A549 (cell line): ENCODE results near the gene HSF2BP. TPM values are rescaled to one million over a fixed set of nuclear protein-coding genes. Genes with fewer than 3 reads are reported as not detected.
"Not testable (repeated sequence)": the region's sequence is repeated elsewhere in the genome, so short reads cannot be mapped to it uniquely, and the experiment has no call there.

Experiments used
- ATAC-seq, 2 experiments: fragments of 200-7000 bp in 1 of 2; fragments of >200 bp in 1 of 2; cut with Nextera tagmentation in 1 of 2; cut with Tn5 transposase in 1 of 2; 3 replicates each; pipeline versions ENCODE4 v1.8.0 to v1.9.1; 2018 to 2020; ENCODE audit warnings: mild to moderate bottlenecking in 1 of 2, moderate library complexity in 1 of 2
- CTCF ChIA-PET: fragments of 300-600 bp; sonication (Branson Sonifier 250); formaldehyde crosslinking; extraction: SDS; loops from one replicate; lab custom pipeline; 2021; ENCODE audit warnings: antibody characterized with exemption, inconsistent platforms; lab: Yijun Ruan, JAX
- POLR2A ChIA-PET: fragments of 350-600 bp; formaldehyde crosslinking; extraction: SDS; loops from one replicate; lab custom pipeline; 2021; ENCODE audit warnings: antibody characterized with exemption, inconsistent platforms; lab: Yijun Ruan, JAX
- DNase-seq, 2 experiments: peaks; one replicate each; pipeline versions ENCODE4 v3.0.0 to v3.0.0-alpha.2; 2011 to 2016; ENCODE audit warnings: low read depth in 1 of 2, low spot score in 1 of 2
- FAIRE-seq: peaks from 2 replicates; lab custom pipeline; 2011; peaks lifted over from hg19 to GRCh38; lab: Jason Lieb, UNC
- H3K27ac ChIP-seq, 2 experiments: fragments of >200 bp; sonication (Bioruptor Twin); formaldehyde crosslinking; 3 replicates each; pipeline ENCODE4 v1.5.1; 2016 to 2017
- H3K4me1 ChIP-seq: fragments of >200 bp; sonication (Bioruptor Twin); formaldehyde crosslinking; 3 replicates; pipeline ENCODE4 v1.6.1; 2016
- H3K4me2 ChIP-seq: fragments of >200 bp; sonication (Bioruptor Twin); formaldehyde crosslinking; 3 replicates; pipeline ENCODE4 v1.6.1; 2016
- H3K4me3 ChIP-seq: fragments of >200 bp; sonication (Bioruptor Twin); formaldehyde crosslinking; 3 replicates; pipeline ENCODE4 v1.5.1; 2016
- H3K9me3 ChIP-seq: fragments of >200 bp; sonication (Bioruptor Twin); formaldehyde crosslinking; 3 replicates; pipeline ENCODE4 v1.6.1; 2016
- CEBPB ChIP-seq, 2 experiments: fragments of >200 bp in 1 of 2; sonication (Bioruptor Twin) in 1 of 2; formaldehyde crosslinking in 1 of 2; IDR thresholded peaks; 2 replicates each; pipeline ENCODE4 v1.6.1; 2012 to 2016
- EHF ChIP-seq: fragments of 250-450 bp; sonication (Bioruptor Pico); IDR thresholded peaks from 2 replicates; pipeline ENCODE4 v1.5.0; 2020; ENCODE audit warnings: mild to moderate bottlenecking
- FOSB ChIP-seq: fragments of 250-450 bp; sonication (Bioruptor Pico); IDR thresholded peaks from 2 replicates; pipeline ENCODE4 v1.5.0; 2020; ENCODE audit warnings: mild to moderate bottlenecking, moderate library complexity
- HOXB13 ChIP-seq: fragments of 250-450 bp; sonication (Bioruptor Pico); IDR thresholded peaks from 2 replicates; pipeline ENCODE4 v1.5.0; 2020; ENCODE audit warnings: low read depth, mild to moderate bottlenecking, moderate library complexity
- JUNB ChIP-seq: fragments of >200 bp; sonication (Bioruptor Twin); formaldehyde crosslinking; IDR thresholded peaks from 2 replicates; pipeline ENCODE4 v1.6.1; 2016
- KDM1A ChIP-seq: fragments of 200-600 bp; sonication (generic); IDR thresholded peaks from 2 replicates; pipeline ENCODE4 v1.6.1; 2016; ENCODE audit warnings: low read depth, mild to moderate bottlenecking
- MAFK ChIP-seq: fragments of 450-650 bp; IDR thresholded peaks from 2 replicates; pipeline ENCODE4 v1.6.1; 2014; ENCODE audit not compliant: partially characterized antibody
- MAZ ChIP-seq: fragments of 150-350 bp; IDR thresholded peaks from 2 replicates; pipeline ENCODE4 v1.6.1; 2014; ENCODE audit warnings: antibody characterized with exemption, low read depth, low read length, borderline replicate concordance
- MYC ChIP-seq: IDR thresholded peaks from 2 replicates; pipeline ENCODE4 v1.6.1; 2012; ENCODE audit warnings: mild to moderate bottlenecking, inconsistent platforms, low read length, improper control_type of control experiment, borderline replicate concordance
- NPAS2 ChIP-seq: fragments of 250-450 bp; sonication (Bioruptor Pico); IDR thresholded peaks from 2 replicates; pipeline ENCODE4 v1.8.0; 2022; ENCODE audit warnings: mild to moderate bottlenecking, moderate library complexity, borderline replicate concordance
- NR3C1 ChIP-seq: fragments of >200 bp; sonication (Bioruptor Twin); formaldehyde crosslinking; IDR thresholded peaks from 3 replicates; pipeline ENCODE4 v1.6.1; 2017
- PHF8 ChIP-seq: fragments of 200-600 bp; sonication (generic); IDR thresholded peaks from 2 replicates; pipeline ENCODE4 v1.6.1; 2016; ENCODE audit warnings: low read depth, mild to moderate bottlenecking, antibody characterized with exemption, moderate library complexity, borderline replicate concordance
- POLR2A ChIP-seq: IDR thresholded peaks from 2 replicates; pipeline ENCODE4 v1.6.1; 2012; ENCODE audit warnings: mild to moderate bottlenecking, low read length
- POLR2AphosphoS2 ChIP-seq: conservative IDR thresholded peaks from 2 replicates; pipeline ENCODE4 v1.6.1; 2012; ENCODE audit warnings: low read length, improper control_type of control experiment, inconsistent platforms
- RARB ChIP-seq: fragments of 250-450 bp; sonication (Bioruptor Pico); IDR thresholded peaks from 2 replicates; pipeline ENCODE4 v1.8.0; 2021; ENCODE audit warnings: mild to moderate bottlenecking, moderate library complexity
- RCOR1 ChIP-seq: fragments of 150-350 bp; IDR thresholded peaks from 2 replicates; pipeline ENCODE4 v1.6.1; 2014; ENCODE audit warnings: antibody characterized with exemption, low read length, low read depth
- RFX5 ChIP-seq: fragments of 450-650 bp; IDR thresholded peaks from 2 replicates; pipeline ENCODE4 v1.7.1; 2014; ENCODE audit warnings: antibody characterized with exemption, mild to moderate bottlenecking, moderate library complexity
- RNF2 ChIP-seq: fragments of 200-600 bp; sonication (generic); IDR thresholded peaks from 2 replicates; pipeline ENCODE4 v1.6.1; 2016; ENCODE audit warnings: low read depth, mild to moderate bottlenecking, antibody characterized with exemption, moderate library complexity, borderline replicate concordance
- ZNF302 ChIP-seq: fragments of 250-450 bp; sonication (Bioruptor Pico); IDR thresholded peaks from 2 replicates; pipeline ENCODE4 v1.9.0; 2021; ENCODE audit warnings: inconsistent platforms, mild to moderate bottlenecking, moderate library complexity
- WGBS: methylation state at CpG from one replicate; pipeline ENCODE4 v1.1.6; 2017; ENCODE audit errors: missing lambda C conversion rate; 5-methylcytosine and 5-hydroxymethylcytosine counted together
- polyA plus RNA-seq, 4 experiments: library from polyadenylated mRNA; depleted of rRNA in 3 of 4; stranded (reverse); fragments of >200 nt; fragmentation: RNase III in 1 of 4; extraction: RNeasy Plus Mini Kit Qiagen cat#74134 plus additional on column Dnase treatment in 1 of 4; gene quantifications; 2 replicates in 3 of 4; 3 replicates in 1 of 4; pipeline ENCODE4 v1.2.3, GENCODE V29; 2011 to 2017
- TF ChIP-seq, protein P1 (sequence below): fragments of 250-450 bp; sonication (Bioruptor Pico); IDR thresholded peaks from 2 replicates; pipeline ENCODE4 v1.5.0; 2020; ENCODE audit warnings: low read depth, mild to moderate bottlenecking, moderate library complexity
- TF ChIP-seq, protein P2 (sequence below): IDR thresholded peaks from 2 replicates; pipeline ENCODE4 v1.6.1; 2012
- TF ChIP-seq, protein P3 (sequence below): IDR thresholded peaks from 2 replicates; pipeline ENCODE4 v1.6.1; 2012; ENCODE audit warnings: low read depth, borderline replicate concordance
- TF ChIP-seq, protein P4 (sequence below): fragments of 450-650 bp; IDR thresholded peaks from 2 replicates; pipeline ENCODE4 v1.6.1; 2014; ENCODE audit warnings: antibody characterized with exemption
- TF ChIP-seq, protein P5 (sequence below): fragments of >200 bp; sonication (Bioruptor Twin); formaldehyde crosslinking; IDR thresholded peaks from 2 replicates; pipeline ENCODE4 v1.6.1; 2016

Gene HSF2BP
- polyA plus RNA-seq, 2 of the 4 experiments (the other 2 are of a cell fraction): 1.7 to 3.1 TPM

DNA sequence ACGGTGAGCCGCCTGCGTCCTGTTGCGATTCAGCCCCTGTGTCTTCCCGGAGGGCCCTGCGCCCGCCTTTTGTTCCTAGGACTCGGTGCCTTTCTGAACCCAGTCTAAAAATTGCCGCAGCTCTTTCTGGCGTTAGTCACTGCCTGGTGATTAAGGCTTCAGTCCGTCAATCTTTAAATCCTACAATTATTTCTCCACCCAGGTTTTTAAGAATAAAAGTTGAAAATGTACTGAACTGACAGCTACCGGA is 43.4 kb upstream of the HSF2BP start:
- no peak for TF ChIP-seq POLR2A
- TF ChIP-seq, protein P1, sequence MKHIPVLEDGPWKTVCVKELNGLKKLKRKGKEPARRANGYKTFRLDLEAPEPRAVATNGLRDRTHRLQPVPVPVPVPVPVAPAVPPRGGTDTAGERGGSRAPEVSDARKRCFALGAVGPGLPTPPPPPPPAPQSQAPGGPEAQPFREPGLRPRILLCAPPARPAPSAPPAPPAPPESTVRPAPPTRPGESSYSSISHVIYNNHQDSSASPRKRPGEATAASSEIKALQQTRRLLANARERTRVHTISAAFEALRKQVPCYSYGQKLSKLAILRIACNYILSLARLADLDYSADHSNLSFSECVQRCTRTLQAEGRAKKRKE: no peak
- TF ChIP-seq, all 56 proteins: peak for 0
- no peaks in the 10 kb centered on the region for H3K9me3 ChIP-seq
- FAIRE-seq (no peak), DNase-seq (no peak), ATAC-seq (no peak)
- ChIA-PET POLR2A (no interaction called here), CTCF (interaction anchor here (0.6 to 1.0 kb wide), 2 partner anchors 9 to 733 kb away, joined by 3 read pairs; no protein-coding TSS in a partner anchor)
- 87% methylated on average over 12 of the region's 12 CpGs for WGBS
- no peak overlapping the region for H3K4me2 ChIP-seq
- H3K4me3 ChIP-seq: no peak overlapping the region
- peaks cover 9% of the 10 kb centered on the region; the same call in 2 of the 3 replicates for H3K4me1 ChIP-seq
- peak overlapping the region in 1 of 2 experiments; percentile 53; a peak in 3 of 6 replicates for H3K27ac ChIP-seq

DNA sequence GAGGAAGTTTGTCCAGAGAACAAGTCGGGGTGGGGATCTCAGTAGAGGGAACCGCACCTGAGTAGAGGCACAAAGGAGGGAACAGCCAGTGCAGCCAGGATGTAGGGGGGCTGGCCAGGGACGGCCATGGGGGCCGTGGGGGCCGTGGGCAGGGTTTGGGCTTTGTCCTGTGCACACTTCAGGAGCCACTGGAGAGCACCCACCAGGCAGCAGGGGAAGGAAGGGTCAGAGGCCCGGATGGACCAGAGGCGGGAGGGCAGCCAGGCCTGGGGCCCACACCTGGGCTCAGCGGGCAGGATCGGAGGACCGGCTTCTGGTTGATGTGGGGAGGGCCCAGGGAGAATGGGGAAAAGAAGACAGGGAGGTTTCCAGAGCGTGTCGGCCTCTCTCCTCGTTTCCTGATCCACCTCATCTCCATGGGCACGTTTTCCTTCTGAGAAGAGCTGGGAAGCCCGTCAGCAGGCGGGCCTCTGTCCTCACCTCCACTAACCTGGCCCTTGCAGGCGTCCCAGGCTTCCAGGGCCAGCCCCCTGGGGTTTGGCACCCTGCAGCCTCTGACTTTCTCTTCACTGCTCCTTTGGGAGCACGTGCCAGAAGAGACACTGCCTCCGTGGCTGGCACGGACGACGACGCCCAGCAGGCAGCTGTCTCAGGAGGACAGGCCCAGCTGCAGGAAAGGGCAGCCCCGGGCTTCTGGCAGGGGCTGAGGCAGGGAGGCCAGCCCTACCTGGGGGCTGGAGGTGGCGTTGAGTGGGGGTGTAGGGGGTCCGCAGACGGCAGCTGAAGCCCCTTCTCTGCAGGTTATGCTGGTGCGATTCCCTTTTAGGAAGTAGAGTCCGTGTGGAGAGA is 42.9 kb upstream of the HSF2BP start:
- 83% methylated on average over 20 of the region's 29 CpGs for WGBS

DNA sequence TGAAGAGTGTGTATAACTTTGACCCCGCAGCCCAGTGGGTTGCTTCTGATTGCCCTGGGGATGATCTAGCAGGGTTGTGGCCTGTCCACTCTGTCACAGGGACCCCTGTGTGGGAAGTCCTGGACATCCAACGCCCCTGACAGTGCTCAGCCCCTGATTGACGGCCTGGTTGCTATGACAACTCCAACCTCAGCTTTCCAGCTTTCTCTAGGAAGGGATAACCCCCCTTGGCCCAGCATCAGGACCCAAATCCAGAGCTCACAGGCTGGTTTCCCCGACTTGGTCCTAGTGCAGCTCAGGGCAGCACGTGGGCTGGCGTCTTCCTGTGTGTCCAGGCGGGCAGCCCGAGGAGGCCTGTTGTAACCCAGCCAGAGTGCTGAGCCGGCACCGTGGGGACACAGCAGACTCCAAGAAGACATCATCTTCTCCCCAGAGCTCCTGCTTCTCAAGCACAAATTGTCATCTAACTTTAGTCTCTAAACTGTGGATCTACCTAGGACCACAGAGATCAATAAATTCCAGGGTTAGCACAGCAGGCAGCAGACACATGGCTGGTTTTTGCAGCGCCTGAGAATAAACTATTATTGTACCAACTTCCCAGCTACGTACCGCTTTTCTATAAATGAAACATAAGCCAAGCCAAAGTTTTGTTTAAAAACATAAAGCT is 40.8 kb upstream of the HSF2BP start:
- WGBS: 76% methylated on average over 9 of the region's 13 CpGs
- H3K9me3 ChIP-seq: no peaks in the 10 kb centered on the region
- FAIRE-seq: no peak
- peak overlapping the region in 1 of 2 experiments; percentile 56; a peak in 2 of 6 replicates for H3K27ac ChIP-seq
- no peak overlapping the region for H3K4me3 ChIP-seq
- H3K4me2 ChIP-seq: no peak overlapping the region
- H3K4me1 ChIP-seq: peaks cover 11% of the 10 kb centered on the region
- no peak for ATAC-seq
- TF ChIP-seq MAZ (no peak), NPAS2 (CRISPR knock-in tag) (no peak), RCOR1 (no peak), RFX5 (no peak), RARB (no peak)
- TF ChIP-seq, protein P1: no peak
- TF ChIP-seq, all 56 proteins: peak for 0
- ChIA-PET POLR2A (interaction anchor here (0.6 to 1.1 kb wide), 2 partner anchors 10 to 89 kb away, joined by 3 to 4 read pairs; no protein-coding TSS in a partner anchor), CTCF (interaction anchor here (1.2 kb wide), 1 partner anchor 10 kb away, joined by 3 read pairs; no protein-coding TSS in a partner anchor)
- DNase-seq: no peak

More for the DNA sequence above, 42.9 kb upstream of the HSF2BP start:
- H3K4me2 ChIP-seq: no peak overlapping the region
- TF ChIP-seq MYC (no peak), NR3C1 (no peak), CEBPB (IDR thresholded peaks at IDR 0.05) (no peak), PHF8 (no peak), KDM1A (no peak), RNF2 (no peak), HOXB13 (CRISPR knock-in tag) (no peak), NPAS2 (CRISPR knock-in tag) (no peak), POLR2AphosphoS2 (no peak), EHF (no peak), JUNB (no peak), FOSB (CRISPR knock-in tag) (no peak), MAFK (no peak), ZNF302 (CRISPR knock-in tag) (no peak)
- TF ChIP-seq, protein P2, sequence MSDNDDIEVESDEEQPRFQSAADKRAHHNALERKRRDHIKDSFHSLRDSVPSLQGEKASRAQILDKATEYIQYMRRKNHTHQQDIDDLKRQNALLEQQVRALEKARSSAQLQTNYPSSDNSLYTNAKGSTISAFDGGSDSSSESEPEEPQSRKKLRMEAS: no peak
- TF ChIP-seq, protein P3, sequence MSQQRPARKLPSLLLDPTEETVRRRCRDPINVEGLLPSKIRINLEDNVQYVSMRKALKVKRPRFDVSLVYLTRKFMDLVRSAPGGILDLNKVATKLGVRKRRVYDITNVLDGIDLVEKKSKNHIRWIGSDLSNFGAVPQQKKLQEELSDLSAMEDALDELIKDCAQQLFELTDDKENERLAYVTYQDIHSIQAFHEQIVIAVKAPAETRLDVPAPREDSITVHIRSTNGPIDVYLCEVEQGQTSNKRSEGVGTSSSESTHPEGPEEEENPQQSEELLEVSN: no peak
- TF ChIP-seq, protein P4, sequence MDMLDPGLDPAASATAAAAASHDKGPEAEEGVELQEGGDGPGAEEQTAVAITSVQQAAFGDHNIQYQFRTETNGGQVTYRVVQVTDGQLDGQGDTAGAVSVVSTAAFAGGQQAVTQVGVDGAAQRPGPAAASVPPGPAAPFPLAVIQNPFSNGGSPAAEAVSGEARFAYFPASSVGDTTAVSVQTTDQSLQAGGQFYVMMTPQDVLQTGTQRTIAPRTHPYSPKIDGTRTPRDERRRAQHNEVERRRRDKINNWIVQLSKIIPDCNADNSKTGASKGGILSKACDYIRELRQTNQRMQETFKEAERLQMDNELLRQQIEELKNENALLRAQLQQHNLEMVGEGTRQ: no peak
- TF ChIP-seq, protein P5, sequence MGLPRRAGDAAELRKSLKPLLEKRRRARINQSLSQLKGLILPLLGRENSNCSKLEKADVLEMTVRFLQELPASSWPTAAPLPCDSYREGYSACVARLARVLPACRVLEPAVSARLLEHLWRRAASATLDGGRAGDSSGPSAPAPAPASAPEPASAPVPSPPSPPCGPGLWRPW: no peak
- H3K4me3 ChIP-seq: no peak overlapping the region
- FAIRE-seq: no peak
- POLR2A ChIA-PET: no interaction called here
- H3K9me3 ChIP-seq: no peaks in the 10 kb centered on the region
- CTCF ChIA-PET: interaction anchor here (0.6 to 1.0 kb wide), 2 partner anchors 9 to 732 kb away, joined by 3 read pairs; no protein-coding TSS in a partner anchor
- peaks cover 13% of the 10 kb centered on the region for H3K4me1 ChIP-seq
- peak overlapping the region in 1 of 2 experiments; percentile 53; a peak in 3 of 6 replicates for H3K27ac ChIP-seq
- ATAC-seq: no peak
- DNase-seq: no peak

DNA sequence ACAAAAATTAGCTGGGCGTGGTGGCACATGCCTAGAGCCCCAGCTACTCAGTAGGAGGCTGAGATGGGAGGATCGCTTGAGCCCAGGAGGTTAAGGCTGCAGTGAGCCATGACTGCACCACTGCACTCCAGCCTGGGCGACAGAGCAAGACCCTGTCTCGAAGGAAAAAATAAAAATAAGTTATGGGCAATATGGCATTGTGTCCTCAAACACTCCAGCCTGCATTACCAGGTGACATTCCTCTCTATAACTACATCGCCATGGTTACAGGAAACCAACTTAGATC is 40.1 kb upstream of the HSF2BP start:
- CTCF ChIA-PET, POLR2A ChIA-PET, H3K9me3 ChIP-seq, H3K4me3 ChIP-seq, FAIRE-seq, H3K4me2 ChIP-seq, DNase-seq, ATAC-seq: not testable (repeated sequence)
- Histone ChIP-seq H3K4me1 (peaks cover 11% of the 10 kb centered on the region), H3K27ac (peak overlapping the region in 1 of 2 experiments; percentile 56; a peak in 1 of 6 replicates)
- 90% methylated on average over 5 of the region's 5 CpGs for WGBS
